A549 (cell line): ENCODE data around the gene TSPYL1. TPM values are rescaled to one million over a fixed set of nuclear protein-coding genes. Genes with fewer than 3 reads are reported as not detected.

Experiments used
- ATAC-seq, 2 experiments: fragments of 200-7000 bp in 1 of 2; fragments of >200 bp in 1 of 2; cut with Nextera tagmentation in 1 of 2; cut with Tn5 transposase in 1 of 2; 3 replicates each; pipeline versions ENCODE4 v1.8.0 to v1.9.1; 2018 to 2020; ENCODE audit warnings: mild to moderate bottlenecking in 1 of 2, moderate library complexity in 1 of 2
- CTCF ChIA-PET: fragments of 300-600 bp; sonication (Branson Sonifier 250); formaldehyde crosslinking; extraction: SDS; loops from one replicate; lab custom pipeline; 2021; ENCODE audit warnings: antibody characterized with exemption, inconsistent platforms; lab: Yijun Ruan, JAX
- POLR2A ChIA-PET: fragments of 350-600 bp; formaldehyde crosslinking; extraction: SDS; loops from one replicate; lab custom pipeline; 2021; ENCODE audit warnings: antibody characterized with exemption, inconsistent platforms; lab: Yijun Ruan, JAX
- DNase-seq, 2 experiments: peaks; one replicate each; pipeline versions ENCODE4 v3.0.0 to v3.0.0-alpha.2; 2011 to 2016; ENCODE audit warnings: low read depth in 1 of 2, low spot score in 1 of 2
- FAIRE-seq: peaks from 2 replicates; lab custom pipeline; 2011; peaks lifted over from hg19 to GRCh38; lab: Jason Lieb, UNC
- H3K27ac ChIP-seq, 2 experiments: fragments of >200 bp; sonication (Bioruptor Twin); formaldehyde crosslinking; 3 replicates each; pipeline ENCODE4 v1.5.1; 2016 to 2017
- H3K4me1 ChIP-seq: fragments of >200 bp; sonication (Bioruptor Twin); formaldehyde crosslinking; 3 replicates; pipeline ENCODE4 v1.6.1; 2016
- H3K4me2 ChIP-seq: fragments of >200 bp; sonication (Bioruptor Twin); formaldehyde crosslinking; 3 replicates; pipeline ENCODE4 v1.6.1; 2016
- H3K4me3 ChIP-seq: fragments of >200 bp; sonication (Bioruptor Twin); formaldehyde crosslinking; 3 replicates; pipeline ENCODE4 v1.5.1; 2016
- H3K9me3 ChIP-seq: fragments of >200 bp; sonication (Bioruptor Twin); formaldehyde crosslinking; 3 replicates; pipeline ENCODE4 v1.6.1; 2016
- ATOH8 ChIP-seq: fragments of 250-450 bp; sonication (Bioruptor Pico); IDR thresholded peaks from 2 replicates; pipeline ENCODE4 v1.5.0; 2020; ENCODE audit warnings: low read depth, mild to moderate bottlenecking, moderate library complexity
- CBX2 ChIP-seq: fragments of 200-600 bp; sonication (generic); IDR thresholded peaks from 2 replicates; pipeline ENCODE4 v1.6.1; 2016; ENCODE audit warnings: low read depth, mild to moderate bottlenecking, borderline replicate concordance
- CBX8 ChIP-seq: fragments of 200-600 bp; sonication (generic); IDR thresholded peaks from 2 replicates; pipeline ENCODE4 v1.6.1; 2016
- CHD2 ChIP-seq: fragments of 150-350 bp; IDR thresholded peaks from 2 replicates; pipeline ENCODE4 v1.6.1; 2014; ENCODE audit warnings: low read length; ENCODE audit not compliant: partially characterized antibody
- CHD4 ChIP-seq: fragments of 200-600 bp; sonication (generic); IDR thresholded peaks from 2 replicates; pipeline ENCODE4 v1.6.1; 2016; ENCODE audit warnings: antibody characterized with exemption, mild to moderate bottlenecking, borderline replicate concordance
- CTCF ChIP-seq: fragments of >200 bp; sonication (Bioruptor Twin); formaldehyde crosslinking; IDR thresholded peaks from 3 replicates; pipeline ENCODE4 v1.5.1; 2016
- E2F6 ChIP-seq: IDR thresholded peaks from 2 replicates; pipeline ENCODE4 v1.6.1; 2012; ENCODE audit warnings: low read depth, borderline replicate concordance
- EHMT2 ChIP-seq: fragments of 200-600 bp; sonication (generic); IDR thresholded peaks from 2 replicates; pipeline ENCODE4 v1.6.1; 2016; ENCODE audit warnings: antibody characterized with exemption, low read depth, mild to moderate bottlenecking, moderate library complexity
- ESRRA ChIP-seq: fragments of 150-350 bp; IDR thresholded peaks from 2 replicates; pipeline ENCODE4 v1.6.1; 2014; ENCODE audit warnings: mild to moderate bottlenecking, low read length, borderline replicate concordance
- FOSL2 ChIP-seq, 2 experiments: fragments of 450-650 bp in 1 of 2; fragments of >200 bp in 1 of 2; sonication (Bioruptor Twin) in 1 of 2; formaldehyde crosslinking; IDR thresholded peaks; 2 replicates each; pipeline versions ENCODE4 v1.5.0 to v1.6.1; 2016 to 2020; ENCODE audit warnings: mild to moderate bottlenecking in 1 of 2, moderate library complexity in 1 of 2
- GATA3 ChIP-seq: IDR thresholded peaks from 2 replicates; pipeline ENCODE4 v1.6.1; 2012; ENCODE audit warnings: borderline replicate concordance
- HDAC2 ChIP-seq: fragments of 200-600 bp; sonication (generic); IDR thresholded peaks from 2 replicates; pipeline ENCODE4 v1.6.1; 2016
- HOXA7 ChIP-seq: fragments of 250-450 bp; sonication (Bioruptor Pico); IDR thresholded peaks from 2 replicates; pipeline ENCODE4 v1.5.0; 2020; ENCODE audit warnings: mild to moderate bottlenecking, moderate library complexity
- HOXB5 ChIP-seq: fragments of 250-450 bp; sonication (Bioruptor Pico); IDR thresholded peaks from 2 replicates; pipeline ENCODE4 v1.5.0; 2020; ENCODE audit warnings: mild to moderate bottlenecking, moderate library complexity
- JUN ChIP-seq, 2 experiments: fragments of >200 bp; sonication (Bioruptor Twin); formaldehyde crosslinking; IDR thresholded peaks; 2 replicates in 1 of 2; 3 replicates in 1 of 2; pipeline ENCODE4 v1.6.1; 2016 to 2017
- JUNB ChIP-seq: fragments of >200 bp; sonication (Bioruptor Twin); formaldehyde crosslinking; IDR thresholded peaks from 2 replicates; pipeline ENCODE4 v1.6.1; 2016
- MAFK ChIP-seq: fragments of 450-650 bp; IDR thresholded peaks from 2 replicates; pipeline ENCODE4 v1.6.1; 2014; ENCODE audit not compliant: partially characterized antibody
- MAX ChIP-seq: IDR thresholded peaks from 2 replicates; pipeline ENCODE4 v1.6.1; 2012
- MAZ ChIP-seq: fragments of 150-350 bp; IDR thresholded peaks from 2 replicates; pipeline ENCODE4 v1.6.1; 2014; ENCODE audit warnings: antibody characterized with exemption, low read depth, low read length, borderline replicate concordance
- MYC ChIP-seq: IDR thresholded peaks from 2 replicates; pipeline ENCODE4 v1.6.1; 2012; ENCODE audit warnings: mild to moderate bottlenecking, inconsistent platforms, low read length, improper control_type of control experiment, borderline replicate concordance
- NFE2L2 ChIP-seq: fragments of 150-350 bp; conservative IDR thresholded peaks from 2 replicates; pipeline ENCODE4 v1.6.1; 2014; ENCODE audit warnings: low read length
- NPAS2 ChIP-seq: fragments of 250-450 bp; sonication (Bioruptor Pico); IDR thresholded peaks from 2 replicates; pipeline ENCODE4 v1.8.0; 2022; ENCODE audit warnings: mild to moderate bottlenecking, moderate library complexity, borderline replicate concordance
- POLR2A ChIP-seq: IDR thresholded peaks from 2 replicates; pipeline ENCODE4 v1.6.1; 2012; ENCODE audit warnings: mild to moderate bottlenecking, low read length
- RAD21 ChIP-seq, 2 experiments: fragments of >200 bp in 1 of 2; sonication (Bioruptor Twin) in 1 of 2; formaldehyde crosslinking in 1 of 2; IDR thresholded peaks in 1 of 2; conservative IDR thresholded peaks in 1 of 2; 2 replicates in 1 of 2; 3 replicates in 1 of 2; pipeline ENCODE4 v1.6.1; 2012 to 2018; ENCODE audit warnings: inconsistent platforms in 1 of 2
- RARB ChIP-seq: fragments of 250-450 bp; sonication (Bioruptor Pico); IDR thresholded peaks from 2 replicates; pipeline ENCODE4 v1.8.0; 2021; ENCODE audit warnings: mild to moderate bottlenecking, moderate library complexity
- RFX5 ChIP-seq: fragments of 450-650 bp; IDR thresholded peaks from 2 replicates; pipeline ENCODE4 v1.7.1; 2014; ENCODE audit warnings: antibody characterized with exemption, mild to moderate bottlenecking, moderate library complexity
- SMC3 ChIP-seq: fragments of >200 bp; sonication (Bioruptor Twin); formaldehyde crosslinking; IDR thresholded peaks from 3 replicates; pipeline ENCODE4 v1.6.1; 2018; ENCODE audit warnings: inconsistent platforms
- SREBF2 ChIP-seq: fragments of 450-650 bp; IDR thresholded peaks from 2 replicates; pipeline ENCODE4 v1.6.1; 2014; ENCODE audit warnings: mild to moderate bottlenecking, moderate library complexity
- USF2 ChIP-seq: fragments of 450-650 bp; IDR thresholded peaks from 2 replicates; pipeline ENCODE4 v1.6.1; 2014; ENCODE audit warnings: antibody characterized with exemption
- ZFP36 ChIP-seq: fragments of 450-650 bp; IDR thresholded peaks from 2 replicates; pipeline ENCODE4 v1.6.1; 2014; ENCODE audit warnings: borderline replicate concordance; ENCODE audit not compliant: partially characterized antibody
- WGBS: methylation state at CpG from one replicate; pipeline ENCODE4 v1.1.6; 2017; ENCODE audit errors: missing lambda C conversion rate; 5-methylcytosine and 5-hydroxymethylcytosine counted together
- polyA plus RNA-seq, 4 experiments: library from polyadenylated mRNA; depleted of rRNA in 3 of 4; stranded (reverse); fragments of >200 nt; fragmentation: RNase III in 1 of 4; extraction: RNeasy Plus Mini Kit Qiagen cat#74134 plus additional on column Dnase treatment in 1 of 4; gene quantifications; 2 replicates in 3 of 4; 3 replicates in 1 of 4; pipeline ENCODE4 v1.2.3, GENCODE V29; 2011 to 2017

Gene TSPYL1
- polyA plus RNA-seq, 2 of the 4 experiments (the other 2 are of a cell fraction) = 31.8 to 32.5 TPM

GRCh38 chr6:116268589-116269293, 11.0 kb downstream of the TSPYL1 start:
- Histone ChIP-seq H3K4me2 (no peak overlapping the region), H3K4me1 (peaks cover 8% of the 10 kb centered on the region; the same call in 1 of the 3 replicates), H3K9me3 (no peaks in the 10 kb centered on the region), H3K27ac (no peak overlapping the region), H3K4me3 (no peak overlapping the region)
- ATAC-seq (peak; percentile 85 to 95), FAIRE-seq (no peak), DNase-seq (peak; percentile 44 to 73)
- WGBS = 30% methylated on average over 3 of the region's 3 CpGs
- CTCF ChIA-PET = interaction anchor here (0.7 to 8.5 kb wide), 29 partner anchors 9 to 302 kb away, joined by 3 to 80 read pairs (median 5); partner anchors contain the start of genes CALHM4, CALHM5, DSE and RWDD1
- POLR2A ChIA-PET = interaction anchor here (0.8 to 1.4 kb wide), 4 partner anchors 11 to 303 kb away, joined by 3 to 6 read pairs (median 4); partner anchors contain the start of genes RWDD1, TSPYL1 and TSPYL4
- peak; percentile 62; the same call in 2 of the 3 replicates for TF ChIP-seq SMC3
- no peak for TF ChIP-seq USF2
- peak; percentile 68 to 71 for TF ChIP-seq RAD21 (conservative IDR thresholded peaks at IDR 0.05 in 1 of 2, IDR thresholded peaks at IDR 0.05 in 1 of 2)
- no peak for TF ChIP-seq RARB (CRISPR knock-in tag)
- TF ChIP-seq HDAC2 = no peak
- TF ChIP-seq FOSL2 (IDR thresholded peaks at IDR 0.05) = no peak
- no peak for TF ChIP-seq FOSL2 (CRISPR knock-in tag; IDR thresholded peaks at IDR 0.05)
- no peak for TF ChIP-seq MAFK
- no peak for TF ChIP-seq SREBF2
- TF ChIP-seq JUNB = no peak
- no peak for TF ChIP-seq E2F6
- no peak for TF ChIP-seq ATOH8 (CRISPR knock-in tag)
- no peak for TF ChIP-seq NPAS2 (CRISPR knock-in tag)
- peak; percentile 86 for TF ChIP-seq CTCF
- no peak for TF ChIP-seq EHMT2
- TF ChIP-seq JUN (IDR thresholded peaks at IDR 0.05) = no peak
- TF ChIP-seq HOXA7 (CRISPR knock-in tag) = no peak
- no peak for TF ChIP-seq CBX2
- TF ChIP-seq NFE2L2 = no peak

GRCh38 chr6:116267836-116268588, 11.7 kb downstream of the TSPYL1 start:
- ChIA-PET POLR2A (interaction anchor here (0.8 to 1.4 kb wide), 3 partner anchors 11 to 303 kb away, joined by 4 to 6 read pairs (median 5); partner anchors contain the start of genes RWDD1, TSPYL1 and TSPYL4), CTCF (interaction anchor here (0.7 to 8.5 kb wide), 27 partner anchors 10 to 303 kb away, joined by 3 to 80 read pairs (median 5); partner anchors contain the start of genes CALHM4, CALHM5, DSE and RWDD1)
- DNase-seq (no peak), FAIRE-seq (no peak), ATAC-seq (peak; percentile 19 to 32; a peak in 4 of 6 replicates)
- no peak overlapping the region for H3K4me3 ChIP-seq
- no peaks in the 10 kb centered on the region for H3K9me3 ChIP-seq
- H3K4me1 ChIP-seq = peaks cover 8% of the 10 kb centered on the region; the same call in 1 of the 3 replicates
- H3K27ac ChIP-seq = no peak overlapping the region
- 33% methylated on average over 3 of the region's 3 CpGs for WGBS
- no peak overlapping the region for H3K4me2 ChIP-seq
- TF ChIP-seq HOXB5 (no peak), MYC (no peak), NPAS2 (CRISPR knock-in tag) (no peak), POLR2A (no peak), MAZ (no peak), CBX8 (no peak), ESRRA (no peak), SREBF2 (no peak), E2F6 (no peak), ZFP36 (no peak), RFX5 (no peak), GATA3 (no peak), MAX (no peak), CHD4 (no peak), CHD2 (no peak)
